Caco-2 (cell line): ENCODE results near the gene ABTB1. TPM values are rescaled to one million over a fixed set of nuclear protein-coding genes. Genes with fewer than 3 reads are reported as not detected.

Experiments
- BruUV-seq: library from RNA; stranded (reverse); fragments of 400-500 nt; replicated peaks from 2 replicates; lab custom pipeline; 2021; lab: Mats Ljungman, UMichigan
- CTCF ChIA-PET: fragments of 300-600 bp; sonication (Branson Sonifier 250); formaldehyde crosslinking; loops from one replicate; lab custom pipeline; 2022; ENCODE audit warnings: antibody characterized with exemption; lab: Charles Lee
- POLR2A ChIA-PET: fragments of 300-600 bp; sonication (Branson Sonifier 250); formaldehyde crosslinking; loops from one replicate; lab custom pipeline; 2022; ENCODE audit warnings: antibody characterized with exemption; lab: Charles Lee
- DNase-seq, 2 experiments: peaks; one replicate each; pipeline versions ENCODE4 v3.0.0 to v3.0.0-alpha.2; 2020 to 2022
- H3K27me3 ChIP-seq: replicated peaks from 2 replicates; pipeline ENCODE4 v1.6.0; 2011; ENCODE audit warnings: low read length; ENCODE audit not compliant: control insufficient read depth, insufficient read depth
- H3K36me3 ChIP-seq: 2 replicates; pipeline ENCODE4 v1.5.1; 2011; ENCODE audit warnings: low read length; ENCODE audit not compliant: control insufficient read depth, insufficient read depth
- H3K4me1 ChIP-seq: fragments of 250-450 bp; sonication (Bioruptor Pico); 2 replicates; pipeline ENCODE4 v1.5.1; 2020; ENCODE audit warnings: mild to moderate bottlenecking
- H3K4me3 ChIP-seq: 2 replicates; pipeline ENCODE4 v1.5.1; 2011; ENCODE audit warnings: low read depth, mild to moderate bottlenecking, control low read depth, low read length
- H3K9me3 ChIP-seq: fragments of 250-450 bp; sonication (Bioruptor Pico); 2 replicates; pipeline ENCODE4 v1.5.1; 2020; ENCODE audit warnings: mild to moderate bottlenecking, moderate library complexity
- H3K27ac Mint-ChIP-seq: one replicate; pipeline ENCODE4 v1.8.0; 2022; ENCODE audit warnings: mixed read lengths; ENCODE audit not compliant: unreplicated experiment
- H3K27me3 Mint-ChIP-seq: one replicate; pipeline ENCODE4 v1.8.0; 2022; ENCODE audit warnings: mixed read lengths; ENCODE audit not compliant: insufficient read depth, unreplicated experiment
- H3K36me3 Mint-ChIP-seq: one replicate; pipeline ENCODE4 v1.8.0; 2022; ENCODE audit warnings: mild to moderate bottlenecking, mixed read lengths; ENCODE audit not compliant: insufficient read depth, unreplicated experiment
- H3K4me1 Mint-ChIP-seq: one replicate; pipeline ENCODE4 v1.8.0; 2022; ENCODE audit warnings: low read depth, mixed read lengths; ENCODE audit not compliant: unreplicated experiment
- H3K4me3 Mint-ChIP-seq: one replicate; pipeline ENCODE4 v1.8.0; 2022; ENCODE audit warnings: mild to moderate bottlenecking, moderate library complexity, mixed read lengths; ENCODE audit not compliant: unreplicated experiment
- H3K9me3 Mint-ChIP-seq: one replicate; pipeline ENCODE4 v1.8.0; 2022; ENCODE audit warnings: mixed read lengths; ENCODE audit not compliant: unreplicated experiment
- CTCF ChIP-seq, 2 experiments: fragments of 200-600 bp in 1 of 2; IDR thresholded peaks; 1 replicate in 1 of 2; 2 replicates in 1 of 2; pipeline versions ENCODE4 v1.5.1 to v1.8.0; 2011 to 2022; ENCODE audit warnings: antibody characterized with exemption in 1 of 2, control low read depth in 1 of 2, inconsistent platforms in 1 of 2, low read depth in 1 of 2, low read length in 1 of 2, mild to moderate bottlenecking in 1 of 2, moderate library complexity in 1 of 2; ENCODE audit not compliant: insufficient read depth in 1 of 2, severe bottlenecking in 1 of 2, unreplicated experiment in 1 of 2
- intact Hi-C: fragments of 100-400 bp; cut with micrococcal nuclease; formaldehyde crosslinking; loops from one replicate; pipeline ENCODE4 v1.10.0; 2022; ENCODE audit not compliant: unreplicated experiment
- total RNA-seq: library from RNA; stranded (reverse); gene quantifications from 2 replicates; pipeline ENCODE4 v1.2.3, GENCODE V29; 2022

ABTB1 gene
- total RNA-seq, 1 experiment from 2014 or later = 6.2 TPM

GRCh38 chr3:127640042-127640355 is 32.8 kb upstream of the ABTB1 start:
- Mint-ChIP-seq H3K4me1 (no peaks in the 10 kb centered on the region), H3K4me3 (no peak overlapping the region), H3K27me3 (no peaks in the 10 kb centered on the region), H3K36me3 (peaks cover 6% of the 10 kb centered on the region), H3K27ac (no peak overlapping the region), H3K9me3 (no peaks in the 10 kb centered on the region)
- ChIA-PET POLR2A (interaction anchor here (0.6 kb wide), 1 partner anchor 145 kb away, joined by 3 read pairs; no protein-coding TSS in a partner anchor), CTCF (no interaction called here)
- no peaks in the 10 kb centered on the region for H3K27me3 ChIP-seq
- no peak for TF ChIP-seq CTCF (IDR thresholded peaks at IDR 0.05; ENCODE audit: insufficient read depth in 1 of 2, low read depth in 1 of 2, low read length in 1 of 2, severe bottlenecking in 1 of 2, unreplicated experiment in 1 of 2)
- no peaks in the 10 kb centered on the region; the same call in none of the 2 replicates for H3K36me3 ChIP-seq
- H3K4me1 ChIP-seq = no peaks in the 10 kb centered on the region
- no TSS peak for BruUV-seq
- H3K9me3 ChIP-seq = no peaks in the 10 kb centered on the region
- H3K4me3 ChIP-seq = no peak overlapping the region
- no peak for DNase-seq
- intact Hi-C loops = no loop called here

GRCh38 chr3:127644641-127645370 is 27.9 kb upstream of the ABTB1 start:
- DNase-seq = no peak
- no peak overlapping the region for H3K4me3 Mint-ChIP-seq
- Histone ChIP-seq H3K27me3 (no peaks in the 10 kb centered on the region), H3K4me1 (no peaks in the 10 kb centered on the region), H3K4me3 (no peak overlapping the region), H3K9me3 (no peaks in the 10 kb centered on the region), H3K36me3 (no peaks in the 10 kb centered on the region; the same call in none of the 2 replicates)
- no peaks in the 10 kb centered on the region for H3K4me1 Mint-ChIP-seq
- no peak overlapping the region for H3K27ac Mint-ChIP-seq
- ChIA-PET POLR2A (no interaction called here), CTCF (no interaction called here)
- H3K36me3 Mint-ChIP-seq = peaks cover 6% of the 10 kb centered on the region
- H3K9me3 Mint-ChIP-seq = no peaks in the 10 kb centered on the region
- BruUV-seq = no TSS peak
- H3K27me3 Mint-ChIP-seq = no peaks in the 10 kb centered on the region
- intact Hi-C loops = no loop called here
- no peak for TF ChIP-seq CTCF (IDR thresholded peaks at IDR 0.05; ENCODE audit: insufficient read depth in 1 of 2, low read depth in 1 of 2, low read length in 1 of 2, severe bottlenecking in 1 of 2, unreplicated experiment in 1 of 2)

DNA sequence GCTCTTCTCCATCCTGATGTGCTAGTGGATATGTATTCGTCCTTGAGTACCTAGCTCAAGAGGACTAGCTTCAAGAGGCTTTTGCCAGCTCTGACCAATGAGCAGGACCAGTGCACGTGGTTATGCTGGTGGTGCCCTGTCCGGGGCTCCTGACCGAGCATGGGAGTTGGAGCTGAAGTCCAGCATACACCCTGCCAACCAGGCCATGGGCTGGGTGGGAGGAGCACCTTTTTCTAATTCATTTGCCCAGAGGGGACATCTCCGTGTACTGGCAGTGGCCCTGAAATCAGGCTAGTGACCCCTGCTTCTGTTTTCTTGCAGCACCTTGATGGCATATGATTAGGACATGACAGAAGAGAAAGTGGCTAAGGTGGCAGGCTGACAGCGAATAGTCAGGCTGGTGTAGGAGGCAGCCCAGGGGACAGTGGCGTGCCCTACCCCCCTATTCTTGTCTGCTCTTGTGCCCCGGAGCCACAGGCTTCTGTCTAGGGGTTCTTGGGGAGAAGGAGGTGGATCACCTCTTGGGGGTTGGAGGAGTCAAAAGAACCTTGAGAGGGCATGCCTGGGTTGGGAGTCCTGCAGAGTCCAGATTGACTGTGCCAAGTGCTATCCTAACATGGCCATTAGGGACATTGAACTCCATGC is 27.3 kb upstream of the ABTB1 start:
- Mint-ChIP-seq H3K36me3 (peaks cover 6% of the 10 kb centered on the region), H3K4me1 (no peaks in the 10 kb centered on the region), H3K9me3 (no peaks in the 10 kb centered on the region), H3K27ac (no peak overlapping the region), H3K27me3 (no peaks in the 10 kb centered on the region), H3K4me3 (no peak overlapping the region)
- no peaks in the 10 kb centered on the region for H3K9me3 ChIP-seq
- intact Hi-C loops = no loop called here
- H3K4me3 ChIP-seq = no peak overlapping the region
- no peaks in the 10 kb centered on the region; the same call in 1 of the 2 replicates for H3K36me3 ChIP-seq
- BruUV-seq = no TSS peak
- no peak for DNase-seq
- CTCF ChIA-PET = no interaction called here
- H3K4me1 ChIP-seq = no peaks in the 10 kb centered on the region
- POLR2A ChIA-PET = no interaction called here
- no peak for TF ChIP-seq CTCF (IDR thresholded peaks at IDR 0.05; ENCODE audit: insufficient read depth in 1 of 2, low read depth in 1 of 2, low read length in 1 of 2, severe bottlenecking in 1 of 2, unreplicated experiment in 1 of 2)
- no peaks in the 10 kb centered on the region for H3K27me3 ChIP-seq
